Inferior parietal cortex (tissue), 1 donor: ENCODE results near the gene CEP120.
A peak's percentile ranks its signal among the peaks of the same experiment; 100 is the strongest.
"Not testable (repeated sequence)": the region's sequence is repeated elsewhere in the genome, so short reads cannot be mapped to it uniquely, and the experiment has no call there.

Experiments used
- DNase-seq: peaks from one replicate; pipeline ENCODE4 v3.0.0-alpha.2; 2016; ENCODE audit errors: extremely low spot score

Gene CEP120

GRCh38 chr5:123438902-123439301 lies 15.7 kb upstream of the CEP120 start:
- no peak for DNase-seq

- no peak for DNase-seq
These were observed 15.0 kb upstream of the CEP120 start for GRCh38 chr5:123438244-123438643.

- DNase-seq: no peak
These were observed 13.0 kb upstream of the CEP120 start for GRCh38 chr5:123436201-123436600.

- no peak for DNase-seq
These were observed 11.6 kb upstream of the CEP120 start for GRCh38 chr5:123434796-123435195.

GRCh38 chr5:123433596-123433995 lies 10.4 kb upstream of the CEP120 start:
- DNase-seq: no peak

GRCh38 chr5:123430441-123430840 lies 7.2 kb upstream of the CEP120 start:
- DNase-seq: not testable (repeated sequence)

GRCh38 chr5:123429993-123430392 lies 6.8 kb upstream of the CEP120 start:
- DNase-seq: no peak

GRCh38 chr5:123429221-123429954 lies 6.2 kb upstream of the CEP120 start:
- no peak for DNase-seq

GRCh38 chr5:123428521-123429220 lies 5.5 kb upstream of the CEP120 start:
- DNase-seq: no peak

GRCh38 chr5:123427281-123427680 lies 4.1 kb upstream of the CEP120 start:
- DNase-seq: no peak

- DNase-seq: no peak
These were observed 2.2 kb upstream of the CEP120 start for GRCh38 chr5:123425431-123425830.

GRCh38 chr5:123422433-123423277 lies 548 bp downstream of the CEP120 start:
- peak; percentile 51 for DNase-seq

- peak; percentile 6 for DNase-seq
These were observed 1.4 kb downstream of the CEP120 start for GRCh38 chr5:123421773-123422172.

GRCh38 chr5:123414974-123415373 lies 8.2 kb downstream of the CEP120 start:
- no peak for DNase-seq

- DNase-seq: no peak
These were observed 11.0 kb downstream of the CEP120 start for GRCh38 chr5:123412206-123412605.

GRCh38 chr5:123401999-123402398 lies 21.2 kb downstream of the CEP120 start:
- not testable (repeated sequence) for DNase-seq

GRCh38 chr5:123401320-123401719 lies 21.9 kb downstream of the CEP120 start:
- no peak for DNase-seq

GRCh38 chr5:123400870-123401291 lies 22.3 kb downstream of the CEP120 start:
- not testable (repeated sequence) for DNase-seq

GRCh38 chr5:123398058-123398733 lies 25.0 kb downstream of the CEP120 start:
- no peak for DNase-seq

GRCh38 chr5:123397538-123397937 lies 25.7 kb downstream of the CEP120 start:
- DNase-seq: no peak

GRCh38 chr5:123391009-123391408 lies 32.2 kb downstream of the CEP120 start:
- no peak for DNase-seq

- no peak for DNase-seq
These were observed 33.4 kb downstream of the CEP120 start for GRCh38 chr5:123389794-123390193.
